NCI-H1694 (cell line): ENCODE measurements around the gene ZMYND12.

Experiments
- DNase-seq: peaks from one replicate; lab custom pipeline; 2025; lab: John Stamatoyannopoulos, UW

The ZMYND12 gene

GRCh38 chr1:42392255-42392654, 63.6 kb downstream of the ZMYND12 start:
- no peak for DNase-seq

GRCh38 chr1:42386051-42386450, 69.8 kb downstream of the ZMYND12 start:
- no peak for DNase-seq

GRCh38 chr1:42385283-42385682, 70.5 kb downstream of the ZMYND12 start:
- DNase-seq = no peak

DNA sequence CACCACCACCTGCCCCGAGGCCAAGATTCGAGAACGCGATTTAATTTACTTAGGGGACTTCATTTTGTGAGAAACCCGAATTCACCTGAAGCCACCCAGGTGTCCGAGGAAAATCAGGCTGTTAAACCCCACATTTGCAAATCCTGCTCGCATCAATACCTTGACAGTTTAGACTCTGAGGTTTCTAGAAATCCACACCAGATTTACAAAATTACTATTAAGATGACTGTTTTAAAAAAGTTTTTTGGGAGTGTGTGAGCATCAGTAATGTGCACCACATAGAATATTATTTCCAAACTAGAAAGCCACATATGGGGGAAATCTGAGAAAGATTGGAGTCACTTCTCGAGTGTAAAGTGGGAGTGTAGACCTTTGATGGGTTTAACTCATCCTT, 74.5 kb downstream of the ZMYND12 start:
- no peak for DNase-seq

DNA sequence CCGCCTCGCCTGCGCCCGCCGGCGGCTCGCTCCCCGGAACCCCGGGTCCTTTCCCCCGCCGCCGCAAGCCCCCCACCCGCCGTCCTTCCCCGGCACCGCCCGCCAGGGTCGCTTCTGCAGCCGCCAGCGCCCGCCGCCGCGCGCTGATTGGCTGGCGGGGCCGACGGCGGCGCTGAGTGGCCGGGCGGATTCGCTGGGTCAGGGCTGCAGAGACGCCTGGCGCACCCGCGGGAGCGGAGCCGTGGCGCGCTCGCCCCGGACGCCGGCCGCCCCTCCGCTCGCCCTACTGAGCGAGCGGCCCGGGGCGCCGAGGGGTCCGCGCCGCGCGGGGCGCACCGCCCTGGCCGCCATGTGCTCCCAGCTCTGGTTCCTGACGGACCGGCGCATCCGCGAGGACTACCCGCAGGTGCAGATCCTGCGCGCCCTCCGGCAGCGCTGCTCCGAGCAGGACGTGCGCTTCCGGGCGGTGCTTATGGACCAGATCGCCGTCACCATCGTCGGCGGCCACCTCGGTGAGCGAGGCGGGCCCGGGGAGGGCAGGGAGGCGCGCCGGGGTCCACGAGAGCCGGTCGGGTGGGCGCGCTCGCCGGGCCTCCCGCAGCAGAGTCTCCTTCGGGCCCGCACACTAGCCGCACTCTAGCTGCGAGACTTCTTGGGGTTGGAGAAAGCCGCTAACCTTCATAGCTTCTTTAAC, 75.1 kb downstream of the ZMYND12 start, which contains the start of gene RIMKLA:
RIMKLA (plus strand) TSS at position 207 of the 694 bp plus-strand sequence; CDS start at position 350, 143 bp downstream.
- no peak for DNase-seq
